ENCODE results near the gene ZDBF2.

DNA sequence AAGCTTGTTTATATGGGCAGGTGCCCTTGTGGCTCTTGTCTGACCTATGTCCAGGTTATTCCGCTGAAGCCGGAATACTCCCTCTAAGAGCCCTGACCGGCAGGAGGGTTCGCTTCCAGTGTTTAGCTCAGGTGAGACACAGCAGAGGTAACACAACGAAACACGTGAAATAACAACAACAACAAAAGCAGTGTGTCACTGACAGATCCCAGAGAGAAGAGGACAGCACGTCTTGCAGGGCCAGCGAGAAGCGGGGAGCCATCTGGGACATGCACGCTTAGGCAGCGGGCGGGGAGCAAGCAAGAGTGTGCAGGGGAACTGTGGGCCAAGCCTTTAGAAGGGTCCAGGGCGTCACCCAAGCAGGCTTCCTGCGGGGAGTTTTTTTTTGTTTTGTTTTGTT is 17.1 kb upstream of the ZDBF2 start:
- TF ChIP-seq BHLHE40 (IDR thresholded peaks at IDR 0.05; ENCODE audit: borderline replicate concordance) (no peak), CTBP1 (IDR thresholded peaks at IDR 0.05; ENCODE audit: borderline replicate concordance) (no peak), SUZ12 (IDR thresholded peaks at IDR 0.05) (no peak), FOXA1 (IDR thresholded peaks at IDR 0.05) (no peak), LEF1 (IDR thresholded peaks at IDR 0.05; ENCODE audit: borderline replicate concordance) (no peak), FOXM1 (IDR thresholded peaks at IDR 0.05; ENCODE audit: borderline replicate concordance) (no peak), ELF4 (IDR thresholded peaks at IDR 0.05) (no peak), SP1 (IDR thresholded peaks at IDR 0.05) (no peak)
